Suppressor macrophage treated with lipopolysaccharide for 1 hour (primary cell): ENCODE measurements around the gene PTS.

Experiments
- DNase-seq, 3 donors: peaks; one replicate each; pipeline ENCODE4 v3.0.0-alpha.2; 2020 to 2022

The PTS gene

GRCh38 chr11:112222303-112222702 lies 3.9 kb upstream of the PTS start:
- no peak for DNase-seq

- peak; percentile 24 to 50 (median 41) for DNase-seq
Measured at GRCh38 chr11:112223121-112223520, 3.1 kb upstream of the PTS start.

- DNase-seq: no peak
Measured at GRCh38 chr11:112223754-112224532, 2.3 kb upstream of the PTS start.

GRCh38 chr11:112225753-112226061 lies 521 bp upstream of the PTS start:
- DNase-seq: peak; percentile 84 to 86 (median 84)

- peak in 1 of 3 donors; percentile 33 for DNase-seq
Measured at GRCh38 chr11:112226831-112227401, 688 bp downstream of the PTS start.

GRCh38 chr11:112227471-112227870 lies 1.2 kb downstream of the PTS start:
- no peak for DNase-seq

GRCh38 chr11:112228706-112229105 lies 2.5 kb downstream of the PTS start:
- no peak for DNase-seq

- no peak for DNase-seq
Measured at GRCh38 chr11:112229159-112229558, 2.9 kb downstream of the PTS start.

- DNase-seq: no peak
Measured at GRCh38 chr11:112229746-112230433, 3.7 kb downstream of the PTS start.

- no peak for DNase-seq
Measured at GRCh38 chr11:112231952-112232351, 5.7 kb downstream of the PTS start.

- DNase-seq: no peak
Measured at GRCh38 chr11:112235750-112236390, 9.6 kb downstream of the PTS start.

GRCh38 chr11:112237451-112237850 lies 11.2 kb downstream of the PTS start:
- no peak for DNase-seq

GRCh38 chr11:112238041-112238440 lies 11.8 kb downstream of the PTS start:
- DNase-seq: no peak

- no peak for DNase-seq
Measured at GRCh38 chr11:112241486-112241885, 15.3 kb downstream of the PTS start.

- no peak for DNase-seq
Measured at GRCh38 chr11:112247201-112247600, 21.0 kb downstream of the PTS start.

- DNase-seq: peak; percentile 56 to 76 (median 71)
Measured at GRCh38 chr11:112248201-112248600, 22.0 kb downstream of the PTS start.

GRCh38 chr11:112249871-112250610 lies 23.8 kb downstream of the PTS start:
- peak; percentile 31 to 44 (median 35) for DNase-seq

GRCh38 chr11:112253605-112254242 lies 27.5 kb downstream of the PTS start:
- DNase-seq: no peak

GRCh38 chr11:112255067-112255720 lies 29.0 kb downstream of the PTS start:
- DNase-seq: peak; percentile 61 to 71 (median 67)

- no peak for DNase-seq
Measured at GRCh38 chr11:112260490-112260889, 34.3 kb downstream of the PTS start, which contains the start of gene PLET1. PLET1 (minus strand) TSS chr11:112260860; CDS start chr11:112260589, 271 bp downstream.

GRCh38 chr11:112265659-112266409 lies 39.6 kb downstream of the PTS start:
- no peak for DNase-seq
